Measurements from ENCODE around the gene LDLRAD4. TPM values are rescaled to one million over a fixed set of nuclear protein-coding genes. Genes with fewer than 3 reads are reported as not detected.

The LDLRAD4 gene
- total RNA-seq, 1 donor: 0.54 TPM

DNA sequence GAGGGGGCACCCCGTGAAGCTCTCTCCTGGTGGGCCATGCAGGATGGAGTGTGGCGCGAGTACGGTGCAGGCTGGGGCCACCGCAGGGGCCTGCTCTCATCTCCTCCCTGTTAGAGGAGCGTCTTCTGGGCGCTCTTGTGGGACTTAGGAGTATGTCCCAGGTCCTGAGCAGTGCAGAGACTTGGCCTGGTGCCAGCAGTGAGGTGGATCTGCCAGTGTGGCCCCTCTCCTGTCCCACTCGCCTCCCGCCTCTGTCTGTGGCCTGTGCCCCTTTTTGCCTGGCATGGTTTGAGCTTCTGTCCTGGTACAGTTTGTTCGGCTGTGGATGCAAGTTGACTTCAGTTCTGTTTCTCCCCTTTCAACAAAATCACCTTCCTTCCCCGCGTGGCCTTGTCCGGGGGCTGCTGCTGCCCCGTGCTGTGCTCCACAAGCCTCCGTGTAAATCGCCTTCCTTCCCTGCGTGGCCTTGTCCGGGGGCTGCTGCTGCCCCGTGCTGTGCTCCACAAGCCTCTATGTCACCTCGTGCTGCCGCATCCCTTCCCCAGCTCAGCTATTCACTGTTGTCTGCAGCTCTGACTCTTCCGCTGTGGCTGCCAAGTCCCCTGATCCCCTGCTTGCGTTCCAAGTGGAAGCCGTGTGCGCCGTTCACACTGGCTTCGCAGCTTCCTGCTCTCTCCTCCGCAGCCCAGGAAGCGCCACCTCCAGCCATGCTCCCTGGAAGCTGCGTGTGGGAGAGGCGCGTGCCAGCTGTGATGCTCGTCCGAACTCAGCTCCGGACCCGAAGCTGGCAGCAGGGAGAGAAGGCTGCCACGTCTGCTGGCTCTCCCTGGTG is 13.7 kb downstream of the LDLRAD4 start:
- no peak overlapping the region for H3K4me3 ChIP-seq (ENCODE audit: low read depth, low read length)
- DNase-seq (ENCODE audit: low read depth): no peak
- TF ChIP-seq, protein P1, sequence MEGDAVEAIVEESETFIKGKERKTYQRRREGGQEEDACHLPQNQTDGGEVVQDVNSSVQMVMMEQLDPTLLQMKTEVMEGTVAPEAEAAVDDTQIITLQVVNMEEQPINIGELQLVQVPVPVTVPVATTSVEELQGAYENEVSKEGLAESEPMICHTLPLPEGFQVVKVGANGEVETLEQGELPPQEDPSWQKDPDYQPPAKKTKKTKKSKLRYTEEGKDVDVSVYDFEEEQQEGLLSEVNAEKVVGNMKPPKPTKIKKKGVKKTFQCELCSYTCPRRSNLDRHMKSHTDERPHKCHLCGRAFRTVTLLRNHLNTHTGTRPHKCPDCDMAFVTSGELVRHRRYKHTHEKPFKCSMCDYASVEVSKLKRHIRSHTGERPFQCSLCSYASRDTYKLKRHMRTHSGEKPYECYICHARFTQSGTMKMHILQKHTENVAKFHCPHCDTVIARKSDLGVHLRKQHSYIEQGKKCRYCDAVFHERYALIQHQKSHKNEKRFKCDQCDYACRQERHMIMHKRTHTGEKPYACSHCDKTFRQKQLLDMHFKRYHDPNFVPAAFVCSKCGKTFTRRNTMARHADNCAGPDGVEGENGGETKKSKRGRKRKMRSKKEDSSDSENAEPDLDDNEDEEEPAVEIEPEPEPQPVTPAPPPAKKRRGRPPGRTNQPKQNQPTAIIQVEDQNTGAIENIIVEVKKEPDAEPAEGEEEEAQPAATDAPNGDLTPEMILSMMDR (IDR thresholded peaks at IDR 0.05; ENCODE audit: insufficient read depth, low read length): no peak

DNA sequence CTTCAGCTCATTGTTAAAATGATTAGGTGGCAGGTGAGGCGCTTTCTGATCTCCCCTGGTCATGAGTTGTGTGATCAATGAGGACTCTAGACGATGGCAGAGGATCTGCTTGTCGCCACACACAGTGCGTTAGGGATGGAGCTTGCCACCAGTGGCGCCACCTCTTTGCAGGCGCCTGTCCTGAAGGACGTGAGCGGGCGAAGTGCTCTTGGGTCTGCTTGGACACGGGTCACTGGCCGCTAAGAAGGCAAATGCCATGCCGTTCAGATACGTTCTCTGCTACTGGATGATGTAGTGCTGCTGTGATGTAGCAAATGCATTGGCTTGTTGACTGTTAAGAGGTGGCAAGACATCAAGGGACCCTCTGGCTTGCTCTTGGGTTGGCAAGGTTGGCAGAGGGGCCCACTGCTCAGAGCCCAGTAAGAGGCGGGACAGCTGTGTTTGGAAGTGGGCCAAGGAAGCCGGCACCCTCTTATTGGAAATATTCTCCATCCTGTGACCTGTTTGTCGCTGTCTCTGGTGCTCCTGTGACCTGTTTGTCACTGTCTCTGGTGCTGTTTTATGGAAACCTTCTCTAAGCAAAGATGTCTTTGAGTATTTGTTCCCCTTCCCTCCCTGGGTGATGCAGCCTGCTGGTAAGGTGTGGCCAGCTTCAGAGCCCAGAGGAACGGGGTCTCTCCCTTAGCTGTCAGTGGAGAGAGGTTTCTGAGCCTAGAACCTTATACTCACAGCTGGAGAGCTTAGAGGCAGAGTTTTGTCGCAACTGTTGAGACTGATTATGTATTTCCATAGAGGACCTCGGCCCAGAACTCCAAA is 14.6 kb downstream of the LDLRAD4 start:
- TF ChIP-seq, protein P1 (IDR thresholded peaks at IDR 0.05; ENCODE audit: insufficient read depth, low read length): no peak
- DNase-seq (ENCODE audit: low read depth): no peak

DNA sequence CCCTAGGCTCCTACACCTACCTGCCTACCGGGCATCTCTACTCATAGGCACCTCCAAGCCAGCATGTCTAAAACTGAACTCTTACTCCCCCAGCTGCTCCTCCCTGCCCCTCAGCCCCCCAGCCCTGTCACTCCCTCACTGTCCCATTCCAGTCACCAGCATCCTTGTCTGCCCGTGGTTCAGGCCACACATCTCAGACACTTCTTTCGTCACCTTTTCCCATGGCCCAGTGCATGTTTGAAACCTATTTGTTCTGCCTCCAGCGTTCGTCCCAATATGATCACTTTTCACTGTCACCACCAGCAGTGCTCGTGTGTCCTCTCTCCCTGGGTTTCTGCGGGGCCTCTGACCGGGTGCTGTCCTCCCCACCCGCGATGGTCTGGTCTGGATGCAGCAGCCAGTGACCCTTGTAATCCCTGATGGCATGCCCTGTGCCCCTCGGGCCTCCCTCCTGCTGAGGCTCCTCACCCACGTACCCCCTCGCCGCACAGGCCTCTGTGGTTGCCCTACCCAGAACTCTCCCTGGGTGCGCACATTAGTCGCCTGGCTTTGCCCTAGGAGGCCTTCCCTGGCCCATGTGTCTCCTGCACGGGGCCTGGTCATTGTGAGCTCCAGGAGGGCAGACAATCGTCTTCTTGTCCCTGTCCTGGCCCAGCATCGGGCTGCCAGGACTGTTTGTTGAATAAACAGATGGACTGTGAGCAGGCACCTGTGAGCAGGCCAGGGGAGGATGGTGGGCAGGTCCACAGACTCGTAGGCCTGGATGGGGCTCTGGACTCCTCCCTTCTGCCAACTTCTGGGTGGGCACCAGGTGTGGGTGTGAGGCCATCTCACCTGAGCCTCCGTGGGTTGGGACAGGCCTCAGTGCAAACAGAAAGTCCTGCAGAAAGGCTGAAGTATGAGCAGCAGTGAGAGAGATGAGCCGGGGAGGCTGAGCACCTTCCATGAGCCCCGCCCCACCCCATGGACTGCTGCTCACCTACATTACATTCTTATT is 15.5 kb downstream of the LDLRAD4 start:
- no peak for DNase-seq (ENCODE audit: low read depth)
- no peak overlapping the region for H3K4me3 ChIP-seq (ENCODE audit: low read depth, low read length)
- TF ChIP-seq, protein P1 (IDR thresholded peaks at IDR 0.05; ENCODE audit: insufficient read depth, low read length): no peak

More for the DNA sequence above, 14.6 kb downstream of the LDLRAD4 start:
- H3K4me3 ChIP-seq (ENCODE audit: low read depth, low read length): no peak overlapping the region

DNA sequence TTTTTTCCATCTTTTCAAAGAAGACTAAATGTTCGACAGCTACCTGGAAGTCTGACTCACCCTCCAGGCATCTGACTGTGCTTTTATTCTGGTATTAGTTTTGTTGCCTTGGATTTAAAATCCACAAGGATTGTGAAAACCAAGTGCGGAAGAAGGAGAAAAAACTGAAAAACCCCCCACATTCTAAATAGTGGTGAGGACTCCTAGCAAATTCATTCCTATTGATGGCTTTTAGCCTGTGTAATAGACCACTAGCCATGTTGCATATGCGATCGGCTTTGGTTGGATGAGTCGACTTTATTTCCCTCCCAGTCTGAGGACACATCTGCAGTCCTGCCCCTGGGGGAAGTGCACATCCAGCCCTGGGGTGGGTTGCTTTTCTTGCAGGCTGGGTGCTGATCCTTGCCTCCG is 16.9 kb downstream of the LDLRAD4 start:
- H3K4me3 ChIP-seq (ENCODE audit: low read depth, low read length): no peak overlapping the region
- TF ChIP-seq, protein P1 (IDR thresholded peaks at IDR 0.05; ENCODE audit: insufficient read depth, low read length): no peak
- DNase-seq (ENCODE audit: low read depth): no peak

DNA sequence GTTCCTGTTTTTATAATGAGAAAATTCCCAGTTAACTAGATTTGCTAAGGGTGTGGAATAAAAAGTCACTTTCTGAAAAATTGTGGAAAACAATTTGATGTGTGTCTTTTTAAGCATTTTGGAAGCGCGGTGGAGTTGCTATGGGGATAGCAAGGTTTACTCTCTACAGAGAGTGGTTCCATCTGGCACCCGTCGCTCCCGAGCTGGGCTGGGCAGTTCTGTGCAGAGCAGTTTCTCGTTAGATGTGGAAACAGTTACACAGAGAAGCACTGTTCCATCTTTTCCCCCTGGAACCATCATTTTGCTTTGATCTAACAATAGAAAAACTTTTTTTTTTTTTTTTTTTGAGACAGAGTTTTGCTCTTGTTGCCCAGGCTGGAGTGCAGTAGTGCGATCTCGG is 17.4 kb downstream of the LDLRAD4 start:
- TF ChIP-seq, protein P1 (IDR thresholded peaks at IDR 0.05; ENCODE audit: insufficient read depth, low read length): no peak
- DNase-seq (ENCODE audit: low read depth): no peak
- no peak overlapping the region for H3K4me3 ChIP-seq (ENCODE audit: low read depth, low read length)

DNA sequence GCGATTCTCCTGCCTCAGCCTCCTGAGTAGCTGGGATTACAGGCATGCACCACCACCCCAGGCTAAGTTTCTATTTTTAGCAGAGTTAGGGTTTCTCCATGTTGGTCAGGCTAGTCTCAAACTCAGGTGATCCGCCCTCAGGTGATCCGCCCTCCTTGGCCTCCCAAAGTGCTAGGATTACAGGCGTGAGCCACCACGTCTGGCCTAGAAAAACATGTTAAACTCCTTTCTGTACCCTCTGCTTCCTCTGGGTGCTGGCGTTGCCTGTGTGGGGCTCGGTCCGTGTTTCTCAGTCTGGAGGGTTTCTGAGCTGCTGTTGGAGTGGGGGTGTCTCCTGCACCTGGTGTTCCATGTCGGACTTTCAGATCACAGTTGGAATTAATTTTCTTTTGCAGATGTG is 17.9 kb downstream of the LDLRAD4 start:
- no peak overlapping the region for H3K4me3 ChIP-seq (ENCODE audit: low read depth, low read length)
- TF ChIP-seq, protein P1 (IDR thresholded peaks at IDR 0.05; ENCODE audit: insufficient read depth, low read length): no peak
- DNase-seq (ENCODE audit: low read depth): no peak
